H1 (cell line): ENCODE data around the gene SLC66A2. TPM values are rescaled to one million over a fixed set of nuclear protein-coding genes. Genes with fewer than 3 reads are reported as not detected.

ENCODE experiments used
- CHD7 ChIP-seq: fragments of 300-600 bp; sonication (generic); IDR thresholded peaks from 2 replicates; pipeline ENCODE4 v1.7.1; 2012; ENCODE audit warnings: low read length, moderate library complexity, mild to moderate bottlenecking, inconsistent platforms; ENCODE audit not compliant: insufficient replicate concordance
- KDM1A ChIP-seq: fragments of 200-600, 300-600 bp; sonication (generic); IDR thresholded peaks from 2 replicates; pipeline ENCODE4 v1.7.1; 2016; ENCODE audit warnings: mild to moderate bottlenecking, low read length, borderline replicate concordance
- POLR2A ChIP-seq, 2 experiments: IDR thresholded peaks; 1 replicate in 1 of 2; 2 replicates in 1 of 2; pipeline ENCODE4 v1.6.1; 2011; ENCODE audit warnings: low read depth in 2 of 2, low read length in 2 of 2, mild to moderate bottlenecking in 2 of 2; ENCODE audit errors: control extremely low read depth in 1 of 2
- RAD21 ChIP-seq, 2 experiments: IDR thresholded peaks in 1 of 2; conservative IDR thresholded peaks in 1 of 2; 2 replicates each; pipeline ENCODE4 v1.6.1; 2011; ENCODE audit warnings: low read depth in 2 of 2, low read length in 2 of 2, improper control_type of control experiment in 1 of 2, inconsistent platforms in 1 of 2, mild to moderate bottlenecking in 1 of 2, moderate library complexity in 1 of 2
- RXRA ChIP-seq: IDR thresholded peaks from 2 replicates; pipeline ENCODE4 v1.6.1; 2011; ENCODE audit warnings: low read depth, mild to moderate bottlenecking, low read length, moderate library complexity; ENCODE audit not compliant: insufficient read depth
- TEAD4 ChIP-seq: IDR thresholded peaks from 2 replicates; pipeline ENCODE4 v1.6.1; 2012; ENCODE audit warnings: low read depth, low read length, inconsistent platforms, mixed read lengths
- polyA plus RNA-seq, 7 experiments: library from polyadenylated mRNA; depleted of rRNA in 3 of 7; stranded (reverse) in 5 of 7; unstranded in 2 of 7; fragments of >200 nt in 5 of 7; fragments of 200-250 nt in 2 of 7; gene quantifications; 1 replicate in 5 of 7; 2 replicates in 1 of 7; 4 replicates in 1 of 7; pipeline versions ENCODE4 v1.2.1 to v1.2.3, GENCODE V29; 2011 to 2013; ENCODE audit warnings: missing spikeins in 2 of 7, mixed read lengths in 2 of 7
- total RNA-seq: library from RNA; stranded (reverse); fragmentation: NEBNext Ultra II Directional; extraction: Animal tissue kit (Norgen Biotek cat#: 25700); gene quantifications from 2 replicates; pipeline ENCODE4 v1.2.1, GENCODE V29; 2021

Gene SLC66A2
- total and polyA plus RNA-seq, 2 of the 8 experiments (the other 6 are each of a cell fraction or from before 2014, with no cell fraction given), result 15.0 to 18.9 TPM

GRCh38 chr18:79951545-79952455, at the start of gene SLC66A2 (continued):
- TF ChIP-seq CHD7, result no peak
- no peak for TF ChIP-seq TEAD4
- no peak for TF ChIP-seq KDM1A
- no peak for TF ChIP-seq RAD21 (IDR thresholded peaks at IDR 0.05 in 1 of 2, conservative IDR thresholded peaks at IDR 0.05 in 1 of 2; ENCODE audit: low read depth in 2 of 2, low read length in 2 of 2)
- TF ChIP-seq POLR2A (IDR thresholded peaks at IDR 0.05; ENCODE audit: control extremely low read depth in 1 of 2, low read depth in 2 of 2, low read length in 2 of 2), result no peak
- no peak for TF ChIP-seq RXRA
